Keratinocyte (primary cell): Measurements from ENCODE around the gene NLRX1. TPM values are rescaled to one million over a fixed set of nuclear protein-coding genes. Genes with fewer than 3 reads are reported as not detected.

ENCODE experiments used
- DNase-seq: peaks from one replicate; pipeline ENCODE4 v3.0.0-alpha.2; 2011; ENCODE audit warnings: low read depth, missing footprints, low spot score
- FAIRE-seq: peaks from 2 replicates; lab custom pipeline; 2011; peaks lifted over from hg19 to GRCh38; lab: Jason Lieb, UNC
- H2AFZ ChIP-seq: 2 replicates; pipeline ENCODE4 v1.6.0; 2012; ENCODE audit warnings: low read length, control low read depth, inconsistent platforms; ENCODE audit not compliant: control insufficient read depth
- H3K27ac ChIP-seq: 2 replicates; pipeline ENCODE4 v1.5.1; 2011; ENCODE audit warnings: low read length; ENCODE audit not compliant: control insufficient read depth, insufficient read depth
- H3K27me3 ChIP-seq: 3 replicates; pipeline ENCODE4 v1.6.0; 2011; ENCODE audit warnings: low read length; ENCODE audit not compliant: control insufficient read depth, insufficient read depth; ENCODE audit errors: extremely low read depth
- H3K36me3 ChIP-seq, 2 experiments: 2 replicates in 1 of 2; 3 replicates in 1 of 2; pipeline ENCODE4 v1.5.1; 2011; ENCODE audit warnings: low read length in 2 of 2, mild to moderate bottlenecking in 1 of 2; ENCODE audit not compliant: control insufficient read depth in 2 of 2, insufficient read depth in 2 of 2; ENCODE audit errors: extremely low read depth in 1 of 2
- H3K4me1 ChIP-seq: 3 replicates; pipeline ENCODE4 v1.5.1; 2011; ENCODE audit warnings: low read length; ENCODE audit not compliant: control insufficient read depth, insufficient read depth; ENCODE audit errors: extremely low read depth
- H3K4me2 ChIP-seq: 3 replicates; pipeline ENCODE4 v1.6.0; 2011; ENCODE audit warnings: low read depth, low read length; ENCODE audit not compliant: control insufficient read depth, insufficient read depth; ENCODE audit errors: extremely low read depth
- H3K4me3 ChIP-seq, 3 experiments: fragments of 200-600 bp in 1 of 3; sonication (generic) in 1 of 3; 2 replicates in 2 of 3; 3 replicates in 1 of 3; pipeline ENCODE4 v1.5.1; 2011 to 2016; ENCODE audit warnings: low read length in 3 of 3, mild to moderate bottlenecking in 3 of 3, control low read depth in 2 of 3, inconsistent platforms in 1 of 3, low read depth in 1 of 3, mixed read lengths in 1 of 3, mixed run types in 1 of 3, moderate library complexity in 1 of 3; ENCODE audit not compliant: control insufficient read depth in 2 of 3, insufficient read depth in 2 of 3; ENCODE audit errors: extremely low read depth in 1 of 3
- H3K79me2 ChIP-seq: 2 replicates; pipeline ENCODE4 v1.6.0; 2012; ENCODE audit warnings: low read length; ENCODE audit not compliant: control insufficient read depth, insufficient read depth
- H3K9ac ChIP-seq: 3 replicates; pipeline ENCODE4 v1.6.0; 2011; ENCODE audit warnings: low read length; ENCODE audit not compliant: control insufficient read depth, insufficient read depth; ENCODE audit errors: extremely low read depth
- H3K9me1 ChIP-seq: 3 replicates; pipeline ENCODE4 v1.6.0; 2011; ENCODE audit warnings: low read length; ENCODE audit not compliant: control insufficient read depth, insufficient read depth; ENCODE audit errors: extremely low read depth
- H3K9me3 ChIP-seq: 2 replicates; pipeline ENCODE4 v1.5.1; 2012; ENCODE audit warnings: low read depth, low read length; ENCODE audit not compliant: control insufficient read depth
- H4K20me1 ChIP-seq: 3 replicates; pipeline ENCODE4 v1.6.0; 2011; ENCODE audit warnings: low read length; ENCODE audit not compliant: control insufficient read depth, insufficient read depth; ENCODE audit errors: extremely low read depth
- CTCF ChIP-seq, 3 experiments: IDR thresholded peaks in 1 of 3; conservative IDR thresholded peaks in 1 of 3; optimal IDR thresholded peaks in 1 of 3; 2 replicates in 2 of 3; 3 replicates in 1 of 3; pipeline versions ENCODE3 to v1.5.1; 2011; ENCODE audit warnings: low read length in 3 of 3, mild to moderate bottlenecking in 3 of 3, moderate library complexity in 2 of 3, control low read depth in 1 of 3, inconsistent platforms in 1 of 3; ENCODE audit not compliant: insufficient read depth in 2 of 3; ENCODE audit errors: extremely low read depth in 1 of 3
- EZH2 ChIP-seq: IDR thresholded peaks from one replicate; pipeline ENCODE4 v1.6.1; 2012; ENCODE audit warnings: inconsistent platforms, mild to moderate bottlenecking, low read length, moderate library complexity
- dilution Hi-C: fragments of 300-500 bp; cut with MboI; formaldehyde crosslinking; loops from one replicate; pipeline ENCODE4 v1.7.0; 2020; ENCODE audit warnings: low sequenced_read_pairs; ENCODE audit not compliant: extremely low pct_ligation_motif_present
- polyA plus RNA-seq, 5 experiments: library from polyadenylated mRNA; depleted of rRNA in 3 of 5; stranded (reverse) in 3 of 5; stranded (forward) in 1 of 5; unstranded in 1 of 5; fragments of >200 nt; gene quantifications; 1 replicate in 1 of 5; 2 replicates in 3 of 5; 3 replicates in 1 of 5; pipeline versions ENCODE4 v1.2.1 to v1.2.3, GENCODE V29; 2011 to 2012; ENCODE audit warnings: missing spikeins in 2 of 5, low read depth in 1 of 5, low replicate concordance in 1 of 5

Gene NLRX1
- polyA plus RNA-seq, 1 donor (not counting 4 experiments of a cell fraction or from before 2014, with no cell fraction given) = 8.1 TPM

- Histone ChIP-seq H4K20me1 (peaks cover 2% of the 10 kb centered on the region), H3K9me1 (peaks cover 2% of the 10 kb centered on the region), H3K9me3 (no peaks in the 10 kb centered on the region), H3K4me2 (peak overlapping the region; percentile 81), H3K79me2 (peaks cover 59% of the 10 kb centered on the region), H3K4me3 (peak overlapping the region; percentile 95 to 99 (median 97)), H2AFZ (no peak overlapping the region), H3K36me3 (no peaks in the 10 kb centered on the region), H3K27ac (no peak overlapping the region), H3K9ac (peak overlapping the region; percentile 84), H3K27me3 (no peaks in the 10 kb centered on the region), H3K4me1 (peaks cover 18% of the 10 kb centered on the region)
- DNase-seq (no peak), FAIRE-seq (no peak)
- no peak for TF ChIP-seq CTCF (optimal IDR thresholded peaks at IDR 0.05 in 1 of 3, IDR thresholded peaks at IDR 0.05 in 1 of 3, conservative IDR thresholded peaks at IDR 0.05 in 1 of 3; ENCODE audit: extremely low read depth in 1 of 3, insufficient read depth in 2 of 3, low read length in 3 of 3)
- no peak for TF ChIP-seq EZH2
- dilution Hi-C loops = no loop called here
Observed at GRCh38 chr11:119207415-119207960, 39.0 kb downstream of the NLRX1 start.

GRCh38 chr11:119209186-119209585 lies 40.7 kb downstream of the NLRX1 start:
- peaks cover 18% of the 10 kb centered on the region for H3K4me1 ChIP-seq
- H3K79me2 ChIP-seq = peaks cover 75% of the 10 kb centered on the region
- H3K36me3 ChIP-seq = no peaks in the 10 kb centered on the region
- H3K27me3 ChIP-seq = no peaks in the 10 kb centered on the region
- H3K9me1 ChIP-seq = peaks cover 2% of the 10 kb centered on the region
- no peak overlapping the region for H2AFZ ChIP-seq
- H3K9me3 ChIP-seq = no peaks in the 10 kb centered on the region
- DNase-seq = no peak
- no peak overlapping the region for H3K27ac ChIP-seq
- no peak for FAIRE-seq
- H3K9ac ChIP-seq = no peak overlapping the region
- H4K20me1 ChIP-seq = peaks cover 2% of the 10 kb centered on the region
- no peak overlapping the region for H3K4me3 ChIP-seq
- H3K4me2 ChIP-seq = no peak overlapping the region
- TF ChIP-seq EZH2 (no peak), CTCF (optimal IDR thresholded peaks at IDR 0.05 in 1 of 3, IDR thresholded peaks at IDR 0.05 in 1 of 3, conservative IDR thresholded peaks at IDR 0.05 in 1 of 3; ENCODE audit: extremely low read depth in 1 of 3, insufficient read depth in 2 of 3, low read length in 3 of 3) (no peak)
- dilution Hi-C loops = no loop called here
